T-helper 1 cell (primary cell): ENCODE measurements around the gene MCF2.
A peak's percentile ranks its signal among the peaks of the same experiment; 100 is the strongest.

Experiments
- DNase-seq, 5 donors: peaks; one replicate each; pipeline ENCODE4 v3.0.0-alpha.2; 2012 to 2020

The MCF2 gene

GRCh38 chrX:139596068-139596467 is 111.9 kb downstream of the MCF2 start:
- DNase-seq, result no peak

- no peak for DNase-seq
Measured at GRCh38 chrX:139585613-139586012, 122.4 kb downstream of the MCF2 start.

GRCh38 chrX:139581068-139581467 is 126.9 kb downstream of the MCF2 start:
- no peak for DNase-seq

- DNase-seq, result no peak
Measured at GRCh38 chrX:139566981-139567380, 141.0 kb downstream of the MCF2 start.

- no peak for DNase-seq
Measured at GRCh38 chrX:139563251-139563650, 144.7 kb downstream of the MCF2 start.

- DNase-seq, result no peak
Measured at GRCh38 chrX:139560221-139560620, 147.7 kb downstream of the MCF2 start.

GRCh38 chrX:139559383-139560042 is 148.5 kb downstream of the MCF2 start:
- DNase-seq, result peak in 1 of 5 donors; percentile 26

GRCh38 chrX:139554991-139555675 is 152.8 kb downstream of the MCF2 start:
- no peak for DNase-seq

- no peak for DNase-seq
Measured at GRCh38 chrX:139554376-139554775, 153.6 kb downstream of the MCF2 start.

GRCh38 chrX:139544591-139544990 is 163.4 kb downstream of the MCF2 start:
- no peak for DNase-seq

- DNase-seq, result no peak
Measured at GRCh38 chrX:139543920-139544319, 164.0 kb downstream of the MCF2 start.

- DNase-seq, result no peak
Measured at GRCh38 chrX:139542652-139543051, 165.3 kb downstream of the MCF2 start.

- no peak for DNase-seq
Measured at GRCh38 chrX:139538907-139539790, 168.8 kb downstream of the MCF2 start.

- no peak for DNase-seq
Measured at GRCh38 chrX:139533444-139533843, 174.5 kb downstream of the MCF2 start.

- no peak for DNase-seq
Measured at GRCh38 chrX:139532834-139533233, 175.1 kb downstream of the MCF2 start.
